RPMI7951 (cell line): ENCODE data around the gene CACNB4. TPM values are rescaled to one million over a fixed set of nuclear protein-coding genes. Genes with fewer than 3 reads are reported as not detected.

Experiments used
- DNase-seq: peaks from one replicate; pipeline ENCODE4 v3.0.0-alpha.2; 2012; ENCODE audit warnings: low read depth
- total RNA-seq: library from RNA; depleted of rRNA; stranded (reverse); fragments of >200 nt; shearing (Covaris generic); gene quantifications from 2 replicates; pipeline ENCODE4 v1.2.3, GENCODE V29; 2014

The CACNB4 gene
- total RNA-seq, 1 experiment from 2014 or later, result 0.12 TPM

GRCh38 chr2:151975460-151976414, 123.1 kb downstream of the CACNB4 start:
- DNase-seq, result no peak

DNA sequence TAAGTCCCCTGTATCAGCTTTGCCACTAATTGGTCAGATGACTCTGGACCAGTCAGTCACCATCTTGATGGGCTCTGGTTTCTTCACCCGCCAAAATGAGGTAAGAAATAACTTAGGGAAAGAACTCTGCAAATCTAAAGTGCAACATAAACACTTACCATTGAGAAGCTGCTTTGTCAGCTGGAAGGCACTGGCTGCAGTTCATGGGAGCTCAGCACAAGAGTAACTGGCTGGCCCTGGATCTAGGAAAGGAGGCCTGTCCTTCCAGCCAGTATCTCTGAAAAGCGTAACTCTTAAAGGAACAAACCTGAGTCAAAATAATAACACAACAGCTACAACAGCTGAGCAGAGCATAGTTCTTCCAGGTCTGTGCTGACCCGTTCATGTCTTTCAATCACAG, 123.9 kb downstream of the CACNB4 start:
- no peak for DNase-seq

- DNase-seq, result peak; percentile 29
Observed at GRCh38 chr2:151973901-151974199, 125.0 kb downstream of the CACNB4 start.

DNA sequence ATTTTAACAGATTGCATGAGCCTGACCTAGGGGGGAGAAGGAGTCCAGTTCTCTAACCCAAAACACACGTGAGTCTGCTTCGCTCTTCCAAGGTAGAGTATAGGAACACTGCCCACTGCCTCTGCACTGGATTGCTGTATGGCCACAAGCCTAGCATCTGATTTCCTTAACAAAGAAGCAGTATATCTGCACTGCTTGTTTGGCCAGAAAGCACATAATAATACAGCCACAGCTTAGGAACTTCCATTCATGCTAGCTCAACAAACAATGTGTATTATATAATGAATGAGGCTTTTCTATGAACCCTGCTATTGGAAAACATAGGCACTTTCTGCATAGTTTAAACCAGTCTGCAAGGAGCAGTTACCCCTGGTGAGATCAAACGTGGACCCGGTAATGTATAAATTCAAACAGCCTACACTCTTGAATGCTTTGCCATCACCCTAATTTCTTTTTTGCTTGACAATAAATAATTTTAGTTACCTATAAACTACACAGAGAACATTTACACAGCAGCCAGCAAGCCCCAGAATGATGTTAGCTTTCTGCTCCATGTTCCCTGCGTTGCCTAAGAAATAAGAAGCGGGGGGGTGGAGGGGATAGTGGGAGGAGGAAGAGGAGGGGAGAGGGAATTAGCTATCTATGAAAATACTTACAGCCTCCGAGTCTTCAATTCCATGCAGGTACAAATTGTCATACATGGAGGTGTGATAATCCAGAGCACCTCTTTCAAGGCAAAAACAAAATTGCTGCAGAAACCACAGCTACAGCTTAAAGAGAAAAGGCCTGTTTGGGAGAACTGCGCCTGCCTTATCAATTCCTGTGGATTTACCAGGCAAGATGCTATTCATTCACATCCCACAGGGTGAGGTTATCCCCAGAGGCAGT, 125.6 kb downstream of the CACNB4 start:
- DNase-seq, result no peak

DNA sequence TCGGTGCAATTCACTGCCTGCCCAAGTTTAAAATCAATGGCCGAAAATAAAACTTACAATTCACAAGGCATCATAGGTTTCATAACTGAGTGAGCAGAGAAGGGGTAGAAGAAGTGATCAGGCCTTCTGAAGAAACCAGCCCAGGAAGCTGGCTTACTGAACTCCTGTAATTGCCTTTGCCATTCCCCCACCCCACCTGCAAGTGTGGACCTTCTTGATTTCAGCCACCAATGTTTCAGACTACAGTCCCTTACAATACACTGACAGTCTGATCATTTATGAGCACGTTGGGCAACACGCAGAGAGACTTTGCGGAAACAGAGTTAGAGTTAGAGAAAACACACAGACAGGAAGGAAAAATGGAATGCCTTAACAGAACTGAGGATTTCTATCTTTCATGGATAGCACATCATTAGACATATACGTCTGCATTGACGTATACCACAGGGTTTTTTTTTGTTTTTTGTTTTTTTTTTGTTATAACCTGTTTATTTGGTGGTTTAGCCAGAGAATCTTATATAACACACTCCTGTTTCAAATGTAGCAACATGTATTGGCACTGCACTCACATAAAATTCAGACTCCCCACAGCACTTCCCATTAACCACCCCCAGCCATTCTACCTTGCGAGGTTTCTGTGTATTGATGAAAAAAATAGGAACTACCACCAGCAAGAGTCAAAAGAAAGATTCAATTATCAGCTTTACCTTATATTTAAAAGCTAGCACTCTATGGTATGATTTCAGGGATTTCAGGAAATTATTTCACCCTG, 126.4 kb downstream of the CACNB4 start:
- DNase-seq, result no peak

GRCh38 chr2:151971301-151972051, 127.4 kb downstream of the CACNB4 start:
- DNase-seq, result no peak

DNA sequence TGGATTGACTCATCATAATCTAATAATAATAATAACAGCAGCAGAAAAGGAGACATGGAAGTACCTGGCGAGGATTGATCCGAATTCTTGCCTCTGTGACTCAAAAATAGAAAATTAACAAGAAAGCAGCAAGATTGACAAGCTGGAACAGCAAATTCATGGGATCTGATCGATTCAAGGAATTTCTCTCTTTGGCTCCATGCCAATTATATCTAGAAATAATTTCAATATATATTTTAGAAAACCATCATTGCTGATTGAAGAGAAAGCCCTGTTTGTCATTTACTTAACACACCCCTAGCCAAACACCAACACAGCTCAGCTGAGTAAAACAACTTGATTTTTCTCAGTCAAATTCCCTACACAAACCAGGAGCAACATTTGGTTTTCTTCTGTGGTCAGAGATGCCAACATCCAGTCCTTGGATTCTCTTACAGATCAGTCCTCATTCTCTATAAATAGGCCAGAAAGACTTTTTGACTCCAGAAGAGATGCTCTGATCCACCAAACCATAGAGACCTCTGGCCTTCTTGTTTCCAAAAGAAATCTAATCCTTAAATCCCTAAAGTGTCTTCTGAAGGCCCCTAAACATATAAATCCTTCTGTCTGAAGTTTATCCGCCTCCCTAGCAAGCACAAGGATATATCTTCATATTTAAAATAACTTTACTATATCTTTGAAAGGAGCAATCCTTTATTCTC, 129.9 kb downstream of the CACNB4 start:
- DNase-seq, result no peak

- no peak for DNase-seq
Observed at GRCh38 chr2:151967829-151968722, 130.8 kb downstream of the CACNB4 start.

GRCh38 chr2:151965884-151966283, 133.0 kb downstream of the CACNB4 start:
- DNase-seq, result no peak

DNA sequence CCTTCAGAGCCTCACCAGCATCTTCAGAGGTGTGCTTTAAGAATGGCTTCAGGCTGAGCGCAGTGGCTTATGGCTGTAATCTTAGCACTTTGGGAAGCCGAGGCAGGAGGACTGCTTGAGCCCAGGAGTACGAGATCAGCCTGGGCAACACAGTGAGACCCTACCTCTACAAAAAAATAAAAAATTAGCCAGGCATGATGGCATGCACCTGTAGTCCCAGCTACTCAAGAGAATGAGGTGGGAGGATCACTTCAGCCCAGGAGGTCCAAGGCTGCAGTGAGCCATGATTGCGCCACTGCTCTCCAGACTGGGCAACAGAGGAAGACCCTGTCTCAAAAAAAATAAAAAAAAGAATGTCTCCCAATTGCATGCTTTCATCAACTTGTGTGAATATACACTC, 137.3 kb downstream of the CACNB4 start:
- DNase-seq, result no peak

- no peak for DNase-seq
Observed at GRCh38 chr2:151959238-151959637, 139.6 kb downstream of the CACNB4 start.

DNA sequence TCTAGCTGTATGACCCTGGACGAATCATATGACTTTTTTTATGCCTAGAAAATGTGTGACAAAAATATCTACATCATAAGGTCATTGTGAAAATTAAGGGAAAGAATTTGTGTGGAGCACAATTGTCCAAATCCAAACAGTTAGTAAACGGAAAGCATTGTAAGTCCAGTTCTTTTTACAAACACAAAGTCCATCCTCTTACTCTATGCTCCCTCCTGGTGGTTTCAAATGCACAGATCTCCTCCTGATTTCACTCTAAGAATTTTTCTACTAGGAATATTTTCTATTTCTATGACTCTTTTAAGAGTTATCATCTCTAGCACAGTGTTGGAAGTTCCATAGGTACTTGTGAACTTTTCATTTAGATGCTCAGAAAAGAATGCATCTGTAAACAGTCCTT, 145.4 kb downstream of the CACNB4 start:
- no peak for DNase-seq

- no peak for DNase-seq
Observed at GRCh38 chr2:151952691-151953456, 146.0 kb downstream of the CACNB4 start.

DNA sequence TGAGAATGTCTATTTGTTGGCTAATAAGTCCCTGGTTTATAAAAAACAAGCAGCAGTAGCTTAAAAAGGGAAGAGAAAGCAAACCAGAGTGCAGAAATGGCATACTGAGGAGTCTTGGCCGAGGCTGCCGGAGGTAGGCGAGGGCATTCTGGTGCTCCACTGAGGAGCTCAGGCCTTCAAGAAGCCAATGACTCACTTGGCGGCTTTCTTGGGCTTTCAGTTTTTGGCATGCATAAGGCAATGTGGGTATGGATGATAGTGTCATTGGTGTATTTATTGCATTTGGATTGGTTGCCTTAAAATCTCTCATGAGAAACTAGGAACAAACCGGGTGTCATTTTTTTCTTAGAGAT, 151.1 kb downstream of the CACNB4 start:
- DNase-seq, result no peak

- peak; percentile 8 for DNase-seq
Observed at GRCh38 chr2:151946899-151947812, 151.7 kb downstream of the CACNB4 start.

- DNase-seq, result no peak
Observed at GRCh38 chr2:151946250-151946884, 152.5 kb downstream of the CACNB4 start.

GRCh38 chr2:151945602-151946001, 153.2 kb downstream of the CACNB4 start:
- DNase-seq, result no peak
